Measurements from ENCODE around the gene MROH7.

Gene MROH7

DNA sequence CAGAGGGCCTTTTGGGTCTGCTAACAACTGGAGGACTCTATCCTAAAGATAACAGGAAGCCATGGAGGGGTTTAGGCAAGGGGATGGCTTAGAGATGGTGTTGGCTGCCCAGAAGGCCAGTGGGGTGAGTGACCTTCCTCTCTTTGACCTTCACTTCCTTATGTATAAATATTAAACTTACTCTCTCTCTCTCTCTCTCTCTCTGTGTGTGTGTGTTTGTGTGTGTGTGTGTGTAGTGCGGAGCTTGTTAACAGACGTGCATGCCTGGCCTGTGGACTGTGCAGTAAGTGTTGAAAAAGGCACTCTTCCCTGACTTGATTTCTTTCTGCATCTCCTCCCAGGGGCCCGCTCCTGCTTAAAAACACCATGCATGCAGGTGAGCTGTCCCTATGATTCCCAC lies 10.0 kb downstream of the MROH7 start:
- H2BK15ac ChIP-seq (ENCODE audit: low read depth, poor library complexity, severe bottlenecking) = no peak overlapping the region
- no peaks in the 10 kb centered on the region for H3K9me3 ChIP-seq (ENCODE audit: control insufficient read depth, low read length)
- H3K27me3 ChIP-seq (ENCODE audit: control insufficient read depth in 1 of 2, insufficient read depth in 1 of 2, low read length in 2 of 2) = peaks cover 26 to 28% of the 10 kb centered on the region in 2 experiments
- no peak overlapping the region for H3K9ac ChIP-seq (ENCODE audit: low read length)
- H3K79me1 ChIP-seq (replicated peaks; ENCODE audit: low read length, poor library complexity, severe bottlenecking) = no peaks in the 10 kb centered on the region
- H4K91ac ChIP-seq (ENCODE audit: low read length) = no peak overlapping the region
- no peak overlapping the region for H2AFZ ChIP-seq (ENCODE audit: low read depth, low read length)
- 100% methylated on average over 1 of the region's 3 CpGs for WGBS
- no peak overlapping the region for H3K4me3 ChIP-seq (ENCODE audit: insufficient read depth in 1 of 2, low read depth in 1 of 2, low read length in 2 of 2)
- no peak overlapping the region for H3K4ac ChIP-seq (ENCODE audit: low read depth in 1 of 2, low read length in 2 of 2)
- no peak overlapping the region for H4K8ac ChIP-seq (ENCODE audit: low read length)
- H2BK120ac ChIP-seq (ENCODE audit: low read depth, low read length) = no peak overlapping the region
- H2BK12ac ChIP-seq (ENCODE audit: low read length in 2 of 2) = no peak overlapping the region
- H2BK5ac ChIP-seq (ENCODE audit: low read depth, low read length, poor library complexity, severe bottlenecking) = no peak overlapping the region
- no peak overlapping the region for H3K23ac ChIP-seq (ENCODE audit: low read length in 2 of 2)
- no peak overlapping the region for H3K18ac ChIP-seq (ENCODE audit: low read depth in 1 of 2, low read length in 2 of 2)
- no peak for DNase-seq
- no peak overlapping the region for H2AK5ac ChIP-seq (ENCODE audit: low read length, severe bottlenecking)
- no peak overlapping the region for H3K4me2 ChIP-seq (ENCODE audit: low read length, poor library complexity, severe bottlenecking)
- no peak overlapping the region for H3K27ac ChIP-seq (ENCODE audit: low read length, poor library complexity, severe bottlenecking)
- H3K36me3 ChIP-seq (ENCODE audit: control insufficient read depth in 1 of 2, insufficient read depth in 2 of 2, low read depth in 1 of 2, low read length in 2 of 2) = no peaks in the 10 kb centered on the region
- no peak overlapping the region for H3K14ac ChIP-seq (ENCODE audit: low read length in 2 of 2)
- peaks cover 8% of the 10 kb centered on the region for H3K4me1 ChIP-seq (ENCODE audit: control insufficient read depth, insufficient read depth, low read depth, low read length)

DNA sequence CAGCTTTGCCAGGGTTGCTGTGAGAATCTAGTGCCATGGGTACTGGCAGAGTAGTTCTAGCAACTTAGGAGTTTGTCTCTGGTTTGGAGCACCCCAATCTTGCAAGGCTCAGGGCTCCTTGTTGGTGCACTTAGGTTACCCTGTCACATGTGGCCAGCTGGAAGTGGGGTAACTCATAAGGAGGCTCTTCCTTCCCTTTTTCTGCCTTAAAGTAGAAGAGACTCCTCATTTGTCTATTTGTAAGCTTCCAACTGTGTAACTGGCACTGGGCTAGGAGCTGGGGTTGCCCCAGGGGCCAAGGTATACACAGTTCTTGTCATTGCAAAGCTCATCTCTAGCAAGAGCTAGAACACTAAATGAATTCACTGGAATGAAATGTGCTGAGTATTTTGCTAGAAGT lies 10.6 kb downstream of the MROH7 start:
- H2BK15ac ChIP-seq (ENCODE audit: low read depth, poor library complexity, severe bottlenecking) = no peak overlapping the region
- no peak overlapping the region for H3K4me2 ChIP-seq (ENCODE audit: low read length, poor library complexity, severe bottlenecking)
- no peak overlapping the region for H3K27ac ChIP-seq (ENCODE audit: low read length, poor library complexity, severe bottlenecking)
- H3K18ac ChIP-seq (ENCODE audit: low read depth in 1 of 2, low read length in 2 of 2) = no peak overlapping the region
- no peaks in the 10 kb centered on the region for H3K36me3 ChIP-seq (ENCODE audit: control insufficient read depth in 1 of 2, insufficient read depth in 2 of 2, low read depth in 1 of 2, low read length in 2 of 2)
- no peak overlapping the region for H4K8ac ChIP-seq (ENCODE audit: low read length)
- no peak overlapping the region for H2BK120ac ChIP-seq (ENCODE audit: low read depth, low read length)
- H3K9me3 ChIP-seq (ENCODE audit: control insufficient read depth, low read length) = no peaks in the 10 kb centered on the region
- H2AK5ac ChIP-seq (ENCODE audit: low read length, severe bottlenecking) = no peak overlapping the region
- H3K4me3 ChIP-seq (ENCODE audit: insufficient read depth in 1 of 2, low read depth in 1 of 2, low read length in 2 of 2) = no peak overlapping the region
- no peak overlapping the region for H2BK5ac ChIP-seq (ENCODE audit: low read depth, low read length, poor library complexity, severe bottlenecking)
- H3K14ac ChIP-seq (ENCODE audit: low read length in 2 of 2) = no peak overlapping the region
- peaks cover 26 to 28% of the 10 kb centered on the region in 2 experiments for H3K27me3 ChIP-seq (ENCODE audit: control insufficient read depth in 1 of 2, insufficient read depth in 1 of 2, low read length in 2 of 2)
- no peak for DNase-seq
- H3K79me1 ChIP-seq (replicated peaks; ENCODE audit: low read length, poor library complexity, severe bottlenecking) = no peaks in the 10 kb centered on the region
- no peak overlapping the region for H3K9ac ChIP-seq (ENCODE audit: low read length)
- H2BK12ac ChIP-seq (ENCODE audit: low read length in 2 of 2) = no peak overlapping the region
- peaks cover 8% of the 10 kb centered on the region for H3K4me1 ChIP-seq (ENCODE audit: control insufficient read depth, insufficient read depth, low read depth, low read length)
- no peak overlapping the region for H3K4ac ChIP-seq (ENCODE audit: low read depth in 1 of 2, low read length in 2 of 2)
- no peak overlapping the region for H2AFZ ChIP-seq (ENCODE audit: low read depth, low read length)
- no peak overlapping the region for H3K23ac ChIP-seq (ENCODE audit: low read length in 2 of 2)
- no peak overlapping the region for H4K91ac ChIP-seq (ENCODE audit: low read length)

DNA sequence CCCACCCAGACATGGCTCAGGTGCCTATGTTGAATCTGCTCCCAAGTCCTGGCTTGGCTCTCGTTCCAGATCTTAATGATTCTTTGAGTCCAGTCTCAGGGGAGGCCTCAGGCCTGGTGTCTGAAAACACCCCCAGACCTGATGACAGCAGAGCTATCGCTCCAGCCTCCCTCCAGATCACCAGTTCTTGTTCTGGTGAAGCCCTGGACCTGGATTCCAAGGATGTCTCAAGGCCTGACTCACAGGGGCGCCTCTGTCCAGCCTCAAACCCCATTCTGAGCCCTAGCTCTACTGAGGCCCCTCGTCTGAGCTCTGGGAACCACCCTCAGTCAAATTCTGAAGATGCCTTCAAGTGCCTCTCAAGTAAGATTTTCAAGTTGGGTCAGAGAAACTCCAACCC lies 11.4 kb downstream of the MROH7 start:
- Histone ChIP-seq H3K18ac (ENCODE audit: low read depth in 1 of 2, low read length in 2 of 2) (no peak overlapping the region), H4K8ac (ENCODE audit: low read length) (no peak overlapping the region), H3K27me3 (ENCODE audit: control insufficient read depth in 1 of 2, insufficient read depth in 1 of 2, low read length in 2 of 2) (peaks cover 26 to 28% of the 10 kb centered on the region in 2 experiments), H3K4me3 (ENCODE audit: insufficient read depth in 1 of 2, low read depth in 1 of 2, low read length in 2 of 2) (no peak overlapping the region), H2BK12ac (ENCODE audit: low read length in 2 of 2) (no peak overlapping the region), H3K23ac (ENCODE audit: low read length in 2 of 2) (no peak overlapping the region), H4K91ac (ENCODE audit: low read length) (no peak overlapping the region), H3K4me2 (ENCODE audit: low read length, poor library complexity, severe bottlenecking) (no peak overlapping the region), H2BK120ac (ENCODE audit: low read depth, low read length) (no peak overlapping the region), H3K4me1 (ENCODE audit: control insufficient read depth, insufficient read depth, low read depth, low read length) (peaks cover 8% of the 10 kb centered on the region), H3K27ac (ENCODE audit: low read length, poor library complexity, severe bottlenecking) (no peak overlapping the region), H3K9me3 (ENCODE audit: control insufficient read depth, low read length) (peaks cover 2% of the 10 kb centered on the region), H2BK5ac (ENCODE audit: low read depth, low read length, poor library complexity, severe bottlenecking) (no peak overlapping the region), H3K36me3 (ENCODE audit: control insufficient read depth in 1 of 2, insufficient read depth in 2 of 2, low read depth in 1 of 2, low read length in 2 of 2) (no peaks in the 10 kb centered on the region), H2BK15ac (ENCODE audit: low read depth, poor library complexity, severe bottlenecking) (no peak overlapping the region), H3K4ac (ENCODE audit: low read depth in 1 of 2, low read length in 2 of 2) (no peak overlapping the region), H3K9ac (ENCODE audit: low read length) (no peak overlapping the region), H3K14ac (ENCODE audit: low read length in 2 of 2) (no peak overlapping the region), H2AK5ac (ENCODE audit: low read length, severe bottlenecking) (no peak overlapping the region), H2AFZ (ENCODE audit: low read depth, low read length) (no peak overlapping the region), H3K79me1 (replicated peaks; ENCODE audit: low read length, poor library complexity, severe bottlenecking) (no peaks in the 10 kb centered on the region)
- DNase-seq = no peak
- WGBS = 35% methylated on average over 4 of the region's 4 CpGs

DNA sequence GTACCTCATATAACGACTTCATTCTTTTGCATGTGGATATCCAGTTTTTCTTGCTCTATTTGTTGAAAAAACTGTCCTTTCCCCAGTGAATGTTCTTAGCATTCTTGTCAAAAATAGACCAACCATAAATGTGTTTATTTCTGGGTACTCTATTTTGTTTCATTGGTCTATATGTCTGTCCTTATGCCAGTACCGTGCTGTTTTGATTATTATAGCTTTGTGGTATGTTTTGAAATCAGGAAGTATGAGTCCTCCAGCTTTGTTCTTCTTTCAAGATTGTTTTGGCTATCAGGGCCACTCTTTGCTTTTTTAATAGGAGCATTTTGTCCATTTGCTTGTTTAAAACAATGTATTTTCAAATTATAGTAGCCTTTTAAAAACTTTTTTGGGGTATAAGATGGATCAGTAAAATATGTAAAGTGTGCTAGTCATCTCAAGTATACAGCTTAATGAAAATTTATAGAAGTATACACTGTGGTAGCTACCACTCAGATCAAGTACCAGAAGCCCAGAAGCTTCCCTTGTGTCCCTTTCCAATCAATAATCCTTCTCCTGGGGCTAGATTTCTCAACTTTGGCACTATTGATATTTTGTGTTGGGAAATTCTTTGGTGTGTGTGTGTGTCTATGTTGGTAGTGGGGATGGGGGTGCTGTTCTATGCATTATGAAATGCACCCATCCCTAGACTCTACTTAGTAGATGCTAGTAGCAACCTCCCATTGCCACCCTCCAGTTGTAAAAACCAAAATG lies 16.8 kb downstream of the MROH7 start:
- Histone ChIP-seq H2AK5ac (ENCODE audit: low read length, severe bottlenecking) (no peak overlapping the region), H3K23ac (ENCODE audit: low read length in 2 of 2) (no peak overlapping the region), H3K79me1 (replicated peaks; ENCODE audit: low read length, poor library complexity, severe bottlenecking) (no peaks in the 10 kb centered on the region), H4K8ac (ENCODE audit: low read length) (no peak overlapping the region), H3K18ac (ENCODE audit: low read depth in 1 of 2, low read length in 2 of 2) (no peak overlapping the region), H3K4ac (ENCODE audit: low read depth in 1 of 2, low read length in 2 of 2) (no peak overlapping the region), H2BK120ac (ENCODE audit: low read depth, low read length) (no peak overlapping the region), H2AFZ (ENCODE audit: low read depth, low read length) (no peak overlapping the region), H2BK5ac (ENCODE audit: low read depth, low read length, poor library complexity, severe bottlenecking) (no peak overlapping the region), H3K27me3 (ENCODE audit: control insufficient read depth in 1 of 2, insufficient read depth in 1 of 2, low read length in 2 of 2) (no peaks in the 10 kb centered on the region), H3K4me1 (ENCODE audit: control insufficient read depth, insufficient read depth, low read depth, low read length) (no peaks in the 10 kb centered on the region), H4K91ac (ENCODE audit: low read length) (no peak overlapping the region), H2BK12ac (ENCODE audit: low read length in 2 of 2) (no peak overlapping the region), H3K27ac (ENCODE audit: low read length, poor library complexity, severe bottlenecking) (no peak overlapping the region), H3K4me2 (ENCODE audit: low read length, poor library complexity, severe bottlenecking) (no peak overlapping the region), H3K9ac (ENCODE audit: low read length) (no peak overlapping the region), H3K4me3 (ENCODE audit: insufficient read depth in 1 of 2, low read depth in 1 of 2, low read length in 2 of 2) (no peak overlapping the region), H2BK15ac (ENCODE audit: low read depth, poor library complexity, severe bottlenecking) (no peak overlapping the region), H3K36me3 (ENCODE audit: control insufficient read depth in 1 of 2, insufficient read depth in 2 of 2, low read depth in 1 of 2, low read length in 2 of 2) (no peaks in the 10 kb centered on the region), H3K14ac (ENCODE audit: low read length in 2 of 2) (no peak overlapping the region), H3K9me3 (ENCODE audit: control insufficient read depth, low read length) (peaks cover 9% of the 10 kb centered on the region)
- WGBS = 71% methylated on average over 2 of the region's 2 CpGs
- no peak for DNase-seq

Measured in mesenchymal stem cell (in vitro differentiated cells and primary cell).